ENCODE data around the gene MASP1. TPM values are rescaled to one million over a fixed set of nuclear protein-coding genes. Genes with fewer than 3 reads are reported as not detected.

Gene MASP1
- total and polyA plus RNA-seq, 2 donors (not counting 1 experiment from before 2014, with no cell fraction given), result not detected

- Histone ChIP-seq H3K27me3 (replicated peaks in 1 of 4; ENCODE audit: control extremely low read depth in 1 of 4, control insufficient read depth in 3 of 4, insufficient read depth in 4 of 4, low read length in 3 of 4) (peaks cover 0 to 7% (median 0%) of the 10 kb centered on the region in 4 experiments), H3K4me1 (ENCODE audit: control insufficient read depth in 2 of 2, insufficient read depth in 2 of 2, low read length in 2 of 2) (no peaks in the 10 kb centered on the region), H3K27ac (ENCODE audit: low read length in 2 of 2) (no peak overlapping the region), H3K4me2 (replicated peaks; ENCODE audit: low read depth, low read length, poor library complexity, severe bottlenecking) (no peak overlapping the region), H3K4me3 (ENCODE audit: control extremely low read depth in 1 of 5, extremely low read depth in 1 of 5, insufficient read depth in 1 of 5, low read depth in 2 of 5, low read length in 4 of 5) (no peak overlapping the region), H3K36me3 (replicated peaks in 1 of 2; ENCODE audit: control extremely low read depth in 1 of 2, control insufficient read depth in 1 of 2, extremely low read depth in 1 of 2, insufficient read depth in 2 of 2, low read length in 1 of 2) (no peaks in the 10 kb centered on the region), H4K20me1 (ENCODE audit: control insufficient read depth, insufficient read depth, low read length, poor library complexity, severe bottlenecking) (no peaks in the 10 kb centered on the region), H3K9me3 (ENCODE audit: control extremely low read depth in 1 of 3, control insufficient read depth in 2 of 3, insufficient read depth in 1 of 3, low read length in 2 of 3) (peaks cover 0 to 4% (median 0%) of the 10 kb centered on the region in 3 donors), H3K9ac (ENCODE audit: low read length) (no peak overlapping the region), H2AFZ (ENCODE audit: insufficient read depth, low read depth, low read length, poor library complexity, severe bottlenecking) (no peak overlapping the region), H3K79me2 (ENCODE audit: control insufficient read depth, insufficient read depth, low read length) (no peaks in the 10 kb centered on the region)
- WGBS (ENCODE audit: insufficient coverage), result 91% methylated on average over 1 of the region's 1 CpG
- CTCF ChIA-PET, result no interaction called here
- no peak overlapping the region for H3K4me3 Mint-ChIP-seq
- intact Hi-C loops (cut with micrococcal nuclease), result no loop called here
- H3K27ac Mint-ChIP-seq, result no peak overlapping the region
- H3K27me3 Mint-ChIP-seq, result peaks cover 3% of the 10 kb centered on the region
- no peak for ATAC-seq (ENCODE audit: low read depth)
- POLR2A ChIA-PET, result no interaction called here
- TF ChIP-seq EZH2 (IDR thresholded peaks at IDR 0.05; ENCODE audit: borderline replicate concordance, insufficient read depth, low read depth, low read length, poor library complexity, severe bottlenecking), result no peak
- TF ChIP-seq, protein P1, sequence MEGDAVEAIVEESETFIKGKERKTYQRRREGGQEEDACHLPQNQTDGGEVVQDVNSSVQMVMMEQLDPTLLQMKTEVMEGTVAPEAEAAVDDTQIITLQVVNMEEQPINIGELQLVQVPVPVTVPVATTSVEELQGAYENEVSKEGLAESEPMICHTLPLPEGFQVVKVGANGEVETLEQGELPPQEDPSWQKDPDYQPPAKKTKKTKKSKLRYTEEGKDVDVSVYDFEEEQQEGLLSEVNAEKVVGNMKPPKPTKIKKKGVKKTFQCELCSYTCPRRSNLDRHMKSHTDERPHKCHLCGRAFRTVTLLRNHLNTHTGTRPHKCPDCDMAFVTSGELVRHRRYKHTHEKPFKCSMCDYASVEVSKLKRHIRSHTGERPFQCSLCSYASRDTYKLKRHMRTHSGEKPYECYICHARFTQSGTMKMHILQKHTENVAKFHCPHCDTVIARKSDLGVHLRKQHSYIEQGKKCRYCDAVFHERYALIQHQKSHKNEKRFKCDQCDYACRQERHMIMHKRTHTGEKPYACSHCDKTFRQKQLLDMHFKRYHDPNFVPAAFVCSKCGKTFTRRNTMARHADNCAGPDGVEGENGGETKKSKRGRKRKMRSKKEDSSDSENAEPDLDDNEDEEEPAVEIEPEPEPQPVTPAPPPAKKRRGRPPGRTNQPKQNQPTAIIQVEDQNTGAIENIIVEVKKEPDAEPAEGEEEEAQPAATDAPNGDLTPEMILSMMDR (IDR thresholded peaks at IDR 0.05), result no peak
- DNase-seq, result no peak
- H3K9me3 Mint-ChIP-seq (ENCODE audit: insufficient read depth), result no peaks in the 10 kb centered on the region
- H3K4me1 Mint-ChIP-seq, result no peaks in the 10 kb centered on the region
These were observed 54.6 kb downstream of the MASP1 start for GRCh38 chr3:187236962-187237361.

DNA sequence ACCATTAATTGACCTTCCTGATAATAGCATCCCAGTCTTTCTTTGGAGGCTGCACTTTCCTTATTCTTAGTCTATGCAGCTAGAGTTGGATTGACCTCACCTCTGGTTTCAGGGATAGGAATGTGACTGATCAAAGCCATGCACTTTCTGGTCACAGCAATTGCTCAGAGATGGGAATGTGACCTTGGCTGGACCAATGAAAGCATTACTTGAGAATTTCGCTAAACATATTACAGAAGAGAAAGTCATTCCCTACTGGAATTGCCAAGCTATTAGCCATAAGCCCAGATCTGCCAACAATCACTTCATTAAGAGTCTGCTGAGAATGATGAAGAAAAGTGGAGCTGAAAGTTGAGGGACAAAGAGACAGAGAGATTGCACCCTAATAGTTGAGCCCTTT is 61.5 kb downstream of the MASP1 start:
- Mint-ChIP-seq H3K9me3 (ENCODE audit: insufficient read depth) (no peaks in the 10 kb centered on the region), H3K27ac (no peak overlapping the region), H3K4me1 (no peaks in the 10 kb centered on the region), H3K4me3 (no peak overlapping the region), H3K27me3 (peaks cover 27% of the 10 kb centered on the region)
- peaks cover 0 to 4% (median 0%) of the 10 kb centered on the region in 3 donors for H3K9me3 ChIP-seq (ENCODE audit: control extremely low read depth in 1 of 3, control insufficient read depth in 2 of 3, insufficient read depth in 1 of 3, low read length in 2 of 3)
- no peaks in the 10 kb centered on the region for H3K79me2 ChIP-seq (ENCODE audit: control insufficient read depth, insufficient read depth, low read length)
- POLR2A ChIA-PET, result no interaction called here
- intact Hi-C loops (cut with micrococcal nuclease), result no loop called here
- TF ChIP-seq, protein P1 (IDR thresholded peaks at IDR 0.05), result no peak
- TF ChIP-seq EZH2 (IDR thresholded peaks at IDR 0.05; ENCODE audit: borderline replicate concordance, insufficient read depth, low read depth, low read length, poor library complexity, severe bottlenecking), result no peak
- H4K20me1 ChIP-seq (ENCODE audit: control insufficient read depth, insufficient read depth, low read length, poor library complexity, severe bottlenecking), result no peaks in the 10 kb centered on the region
- no peak for DNase-seq
- no peak overlapping the region for H3K27ac ChIP-seq (ENCODE audit: low read length in 2 of 2)
- H3K27me3 ChIP-seq (replicated peaks in 1 of 4; ENCODE audit: control extremely low read depth in 1 of 4, control insufficient read depth in 3 of 4, insufficient read depth in 4 of 4, low read length in 3 of 4), result peaks cover 0 to 19% (median 6%) of the 10 kb centered on the region in 4 experiments
- H3K4me1 ChIP-seq (ENCODE audit: control insufficient read depth in 2 of 2, insufficient read depth in 2 of 2, low read length in 2 of 2), result no peaks in the 10 kb centered on the region
- CTCF ChIA-PET, result interaction anchor here (1.4 kb wide), 1 partner anchor 9 kb away, joined by 5 read pairs; no protein-coding TSS in a partner anchor
- H3K9ac ChIP-seq (ENCODE audit: low read length), result no peak overlapping the region
- H3K36me3 ChIP-seq (replicated peaks in 1 of 2; ENCODE audit: control extremely low read depth in 1 of 2, control insufficient read depth in 1 of 2, extremely low read depth in 1 of 2, insufficient read depth in 2 of 2, low read length in 1 of 2), result no peaks in the 10 kb centered on the region
- H2AFZ ChIP-seq (ENCODE audit: insufficient read depth, low read depth, low read length, poor library complexity, severe bottlenecking), result no peak overlapping the region
- WGBS (ENCODE audit: insufficient coverage), result no CpG with 5 or more reads among the region's 1 CpG
- no peak overlapping the region for H3K4me2 ChIP-seq (replicated peaks; ENCODE audit: low read depth, low read length, poor library complexity, severe bottlenecking)
- H3K4me3 ChIP-seq (ENCODE audit: control extremely low read depth in 1 of 5, extremely low read depth in 1 of 5, insufficient read depth in 1 of 5, low read depth in 2 of 5, low read length in 4 of 5), result no peak overlapping the region
- ATAC-seq (ENCODE audit: low read depth), result no peak

Measured in B cell (primary cell).